COLO668 (cell line): Measurements from ENCODE around the gene FAM111B.

Experiments used
- DNase-seq: peaks from one replicate; lab custom pipeline; 2025; ENCODE audit not compliant: unreplicated experiment; lab: John Stamatoyannopoulos, UW

The FAM111B gene

DNA sequence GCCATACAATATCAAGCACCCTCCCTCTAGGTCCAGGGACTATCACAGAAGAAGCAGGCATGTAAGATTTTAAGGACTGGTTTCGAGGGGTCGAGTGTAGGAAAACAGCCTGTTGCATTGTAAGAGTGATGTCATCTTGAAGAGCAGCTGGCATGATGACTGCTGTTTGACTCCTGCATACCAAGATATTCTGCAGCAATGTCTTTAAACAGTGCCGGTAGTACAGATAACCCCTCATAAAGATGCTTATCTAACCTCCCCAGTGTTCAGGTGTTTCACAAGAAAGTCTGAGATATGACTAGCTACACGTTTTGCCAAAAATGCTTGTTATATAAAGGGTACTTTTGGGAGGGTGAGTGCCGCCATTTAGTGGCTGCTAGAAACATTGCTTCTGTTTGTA is 47.6 kb downstream of the FAM111B start:
- DNase-seq = no peak

DNA sequence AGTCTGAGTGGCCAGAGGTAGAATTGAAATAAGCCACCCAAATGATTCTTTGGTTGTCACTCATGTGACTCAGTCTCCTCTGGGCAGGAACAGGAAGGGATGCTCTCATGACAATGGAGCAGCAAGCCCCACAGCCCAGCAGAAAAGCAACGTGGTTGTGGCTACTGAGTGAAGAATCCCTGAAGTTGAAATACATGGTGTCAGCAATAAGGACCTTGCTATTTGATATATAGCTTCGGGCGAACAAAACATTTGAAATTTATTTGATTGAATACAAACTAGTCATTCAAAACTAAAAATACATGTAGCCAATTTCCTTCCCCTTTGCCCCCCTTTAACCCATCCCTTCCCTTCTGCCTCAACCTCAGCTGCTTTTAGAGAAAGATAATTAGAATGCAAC is 50.4 kb downstream of the FAM111B start:
- DNase-seq = no peak

DNA sequence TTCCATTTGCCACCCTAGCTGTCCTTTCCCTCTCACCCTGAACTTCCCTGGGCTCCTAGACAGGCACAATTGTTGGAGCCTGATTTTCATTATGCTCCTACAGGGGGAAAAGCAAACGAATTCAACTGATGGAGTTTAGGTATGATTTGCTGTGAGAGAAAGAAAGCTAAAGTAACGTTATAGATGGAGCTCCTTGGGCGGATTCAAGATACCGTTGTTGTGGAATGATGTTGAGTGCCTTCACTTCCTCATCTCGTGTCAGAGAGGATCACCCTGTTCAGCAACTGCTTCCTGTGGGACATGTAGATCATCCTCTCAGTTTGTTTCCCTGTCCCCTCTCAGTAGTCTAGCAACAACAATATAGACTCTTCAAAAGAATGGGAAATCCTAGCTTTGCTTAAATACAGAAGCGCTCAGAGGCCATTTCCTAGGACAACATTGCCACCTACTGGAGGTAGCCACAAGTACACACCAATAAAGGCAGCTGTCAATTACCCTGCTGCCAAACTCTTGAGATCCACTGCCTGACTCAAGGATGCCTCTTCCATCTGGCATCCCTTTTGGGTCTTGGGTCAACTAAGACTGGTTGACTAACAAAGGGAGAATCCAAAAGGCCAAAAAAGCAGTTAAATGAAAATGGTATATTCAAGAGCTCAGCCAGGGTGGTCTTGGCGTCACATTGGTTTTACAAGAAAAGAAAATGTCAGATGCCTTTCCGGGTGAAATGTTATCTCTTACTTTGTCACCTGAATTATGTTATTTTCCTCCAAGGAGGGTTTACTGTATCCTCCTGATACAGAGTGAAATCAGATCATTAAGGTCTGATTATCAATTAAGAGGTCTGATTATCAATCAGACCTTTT is 51.4 kb downstream of the FAM111B start:
- DNase-seq = peak; percentile 51

DNA sequence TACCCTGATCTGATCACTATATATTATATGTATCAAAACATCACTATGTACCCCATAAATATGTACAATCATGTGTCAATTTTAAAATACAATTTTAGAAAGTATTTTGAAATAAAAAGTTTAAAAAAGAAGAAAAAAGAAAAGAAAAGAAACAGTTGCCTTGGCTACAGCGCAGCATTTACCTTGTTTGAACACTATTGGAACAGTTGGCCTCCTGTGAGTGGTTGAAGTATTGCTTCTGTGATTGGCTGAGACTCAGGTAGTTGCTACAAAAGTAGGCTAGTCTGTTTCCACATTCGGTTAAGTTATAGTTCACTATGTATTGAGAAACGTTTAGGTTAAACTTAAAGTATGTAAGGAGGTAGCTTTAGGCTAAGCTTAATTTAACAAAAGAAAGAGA is 57.0 kb downstream of the FAM111B start:
- DNase-seq = no peak

DNA sequence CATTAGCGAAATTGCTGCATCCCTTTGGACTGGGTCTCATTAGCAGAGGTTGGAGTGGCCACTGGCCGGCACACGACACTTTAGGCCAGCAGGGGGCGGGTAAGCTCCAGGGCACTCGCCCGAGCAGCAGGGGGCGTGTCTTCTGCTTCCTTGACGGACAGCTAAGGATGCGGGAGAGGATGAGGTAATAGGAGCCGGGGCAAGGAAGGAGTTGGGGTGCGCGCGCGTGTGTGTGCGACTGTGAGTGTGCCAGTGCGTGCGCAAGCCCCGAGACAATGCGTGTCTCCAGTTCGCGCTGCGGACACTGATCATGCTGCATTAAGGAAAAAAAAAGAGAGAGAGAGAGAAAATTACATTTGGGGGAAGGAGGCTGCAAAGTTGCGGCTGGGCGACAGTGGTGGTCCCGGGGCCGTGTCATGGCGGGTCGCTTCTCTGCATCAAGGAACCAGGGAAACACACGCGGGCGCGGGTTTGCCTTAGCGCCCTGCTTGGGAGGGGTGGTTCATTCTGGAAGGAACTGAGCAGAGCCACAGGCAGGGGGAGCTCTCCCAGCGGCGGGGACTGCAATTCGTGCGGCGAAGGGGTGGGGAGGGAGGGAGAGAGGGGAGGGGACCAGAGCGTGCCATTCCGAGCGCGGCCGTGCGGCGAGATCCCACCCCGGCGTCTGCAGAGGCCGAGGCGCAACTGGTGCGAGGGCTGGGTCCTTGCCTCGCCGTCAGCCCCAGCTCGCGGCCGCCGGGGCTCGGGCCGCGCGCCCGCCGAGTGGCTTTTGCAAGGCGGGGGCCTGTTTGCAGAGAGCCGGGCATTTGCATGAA is 64.7 kb downstream of the FAM111B start, which contains the start of gene DTX4:
DTX4 (plus strand) TSS at position 625 of the 815 bp plus-strand sequence. CDS start 464 bp downstream, outside the sequence.
- DNase-seq = peak; percentile 91

DNA sequence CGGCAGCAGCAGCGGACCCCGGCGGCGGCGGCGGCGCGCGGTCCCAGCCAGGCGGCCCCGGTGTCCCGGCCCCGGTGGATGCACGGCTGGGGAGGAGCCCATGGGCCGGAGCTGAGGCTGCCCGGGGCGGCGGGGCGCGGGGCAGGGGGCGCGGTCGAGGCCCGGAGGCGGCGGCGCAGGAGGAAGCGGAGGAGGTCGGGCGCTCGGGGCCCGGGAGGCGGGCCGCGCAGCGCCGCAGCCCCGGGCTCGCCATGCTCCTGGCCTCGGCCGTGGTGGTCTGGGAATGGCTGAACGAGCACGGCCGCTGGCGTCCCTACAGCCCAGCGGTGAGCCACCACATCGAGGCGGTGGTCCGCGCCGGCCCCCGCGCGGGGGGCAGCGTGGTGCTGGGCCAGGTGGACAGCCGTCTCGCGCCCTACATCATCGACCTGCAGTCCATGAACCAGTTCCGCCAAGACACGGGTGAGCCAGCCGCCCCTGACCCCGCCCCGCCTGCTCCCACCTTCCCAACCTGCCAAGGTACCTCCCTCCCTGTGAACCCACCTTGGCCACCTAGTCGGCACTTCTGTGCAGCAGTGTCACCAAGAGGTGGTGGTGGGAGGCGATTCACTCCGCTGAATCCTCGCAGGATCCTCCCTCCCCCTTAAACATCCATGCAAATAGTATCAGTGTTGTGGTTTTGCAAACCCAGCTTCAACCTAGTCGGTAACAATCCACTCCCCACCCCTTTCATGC is 65.5 kb downstream of the FAM111B start:
- DNase-seq = peak; percentile 41

DNA sequence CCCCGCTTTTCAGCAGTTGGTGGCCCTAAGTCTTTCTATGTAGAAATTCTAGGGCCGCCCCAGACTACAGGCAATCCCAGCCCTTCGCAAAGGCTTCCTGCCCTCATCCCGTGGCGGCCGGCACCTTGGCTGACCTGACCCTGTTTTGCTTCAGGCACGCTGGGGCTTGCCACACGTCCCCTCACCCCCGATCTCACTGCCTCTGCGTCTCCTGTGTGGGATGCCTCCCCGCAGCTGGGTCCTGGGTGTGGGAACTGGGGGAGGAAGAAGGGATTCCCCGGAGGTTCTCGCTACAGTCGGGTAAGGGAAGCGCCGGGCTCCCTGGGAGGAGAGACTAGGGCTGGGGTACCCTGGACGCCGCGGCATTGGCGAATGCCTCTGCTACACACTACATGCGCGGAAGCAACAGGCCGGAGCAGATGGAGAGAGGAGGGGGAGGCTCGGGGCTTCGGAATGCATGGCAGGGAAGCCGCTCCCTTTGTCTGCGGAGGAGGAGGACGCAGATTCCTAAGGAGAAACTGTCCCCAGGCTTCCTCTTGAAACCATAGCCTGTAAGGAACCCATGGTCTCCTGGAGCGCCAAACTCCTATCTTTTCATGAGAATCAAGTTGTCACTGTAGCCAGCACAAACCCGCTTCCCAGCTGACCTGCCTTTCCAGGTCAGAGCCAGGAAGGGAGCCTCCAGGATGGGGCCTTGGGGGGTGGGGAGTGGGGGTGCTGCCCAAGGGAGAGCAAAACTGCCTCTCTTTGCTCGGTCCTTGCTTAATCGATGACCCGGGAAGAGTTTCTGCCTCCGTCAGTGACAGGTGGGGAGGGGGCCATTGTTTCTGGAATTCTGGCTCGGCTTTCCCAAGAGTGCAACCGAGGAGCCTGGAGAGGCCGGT is 66.3 kb downstream of the FAM111B start:
- DNase-seq = no peak

DNA sequence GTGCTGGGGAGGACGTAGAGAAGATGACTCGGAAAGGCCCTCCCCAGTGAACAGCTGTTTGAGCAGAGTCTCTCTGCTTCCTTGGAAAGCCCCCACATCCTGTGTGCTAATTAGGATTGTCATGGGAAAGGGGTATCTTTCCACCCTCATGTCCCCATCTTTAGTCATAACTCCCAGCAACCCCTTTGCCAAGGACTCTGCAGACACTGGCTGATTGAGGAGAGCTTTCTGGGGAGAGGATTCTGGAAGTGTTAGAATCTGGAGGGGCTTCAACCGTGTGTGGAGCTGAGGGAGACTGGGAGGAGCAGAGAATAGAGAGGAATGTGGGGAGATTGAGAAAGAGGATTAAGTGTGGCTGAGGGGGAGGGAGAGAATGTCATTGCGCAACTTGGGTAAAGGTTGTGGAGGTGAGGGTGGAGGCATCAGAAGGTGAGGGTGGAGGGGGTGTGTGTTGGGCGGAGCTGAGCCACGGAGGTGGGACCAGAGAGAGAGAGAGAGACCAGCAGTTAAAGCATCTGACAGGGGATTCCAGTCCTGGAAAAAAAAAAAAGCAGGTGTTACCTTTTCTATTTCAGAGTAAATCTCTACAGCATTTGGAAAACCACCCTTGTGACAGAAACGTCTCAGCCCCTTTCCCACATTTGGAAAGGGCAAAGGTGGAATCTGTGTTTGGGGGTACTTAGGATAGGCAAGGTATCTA is 67.1 kb downstream of the FAM111B start:
- no peak for DNase-seq

DNA sequence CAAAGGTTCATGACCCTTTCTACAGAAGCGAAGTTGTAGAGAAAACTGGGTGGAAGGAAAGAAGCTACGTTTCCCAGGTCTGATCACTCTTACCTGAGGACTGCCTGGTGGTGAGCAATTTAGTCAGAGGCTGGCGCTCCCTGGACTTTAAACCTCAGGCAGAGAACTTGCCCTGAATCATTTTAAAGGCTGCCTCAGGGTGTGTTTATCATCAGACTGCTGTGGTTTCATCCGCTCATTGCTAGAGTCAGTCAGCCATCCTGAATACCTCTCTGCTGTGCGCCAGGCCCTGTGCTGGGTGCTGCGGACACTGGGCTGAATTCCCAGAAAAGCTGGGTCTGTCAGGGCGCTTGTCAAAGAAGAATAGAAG is 67.6 kb downstream of the FAM111B start:
- no peak for DNase-seq

DNA sequence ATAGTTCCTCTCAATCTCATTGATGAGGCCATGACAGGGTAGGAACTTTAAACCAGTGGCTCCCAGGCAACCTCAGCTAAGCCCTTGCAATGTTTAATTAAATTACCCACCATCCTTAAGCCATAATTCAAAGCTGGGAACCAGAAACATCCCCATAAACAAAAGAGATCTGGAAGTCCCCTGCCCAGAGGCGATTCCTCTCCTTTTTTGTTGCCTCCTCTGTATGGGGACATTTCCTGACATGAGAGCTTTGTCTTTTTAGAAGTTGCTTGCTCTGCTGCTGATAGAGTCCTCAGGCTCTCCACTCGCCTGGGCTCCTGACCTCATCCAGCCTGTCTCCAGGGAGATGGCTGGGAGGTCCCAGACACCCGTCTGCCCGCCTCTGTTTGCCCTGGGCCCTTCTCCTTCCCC is 68.1 kb downstream of the FAM111B start:
- no peak for DNase-seq

DNA sequence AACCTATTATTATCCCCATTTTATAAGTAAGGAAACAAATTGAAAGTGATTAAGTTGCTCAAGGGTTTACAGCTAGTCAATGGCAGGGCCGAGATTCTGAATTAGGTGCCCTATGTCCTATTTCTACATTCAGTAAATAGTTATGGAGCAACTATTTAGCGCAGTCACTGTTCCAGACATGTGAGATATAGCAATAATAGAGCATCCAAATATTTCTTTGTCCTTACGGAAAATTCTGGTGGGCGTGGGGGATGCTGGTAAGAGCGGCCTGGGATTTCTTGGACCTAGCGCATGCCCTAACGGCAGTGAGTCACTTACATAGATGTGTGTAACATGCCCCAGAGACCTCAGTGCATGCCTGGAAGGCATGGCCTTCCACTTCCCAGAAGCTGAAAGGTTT is 69.3 kb downstream of the FAM111B start:
- no peak for DNase-seq
